IMR-90 (cell line): Measurements from ENCODE around the gene TNFAIP6. TPM values are rescaled to one million over a fixed set of nuclear protein-coding genes. Genes with fewer than 3 reads are reported as not detected.

Experiments
- ATAC-seq: fragments of 200-7000 bp; cut with Tn5 transposase; 2 replicates; pipeline ENCODE4 v1.9.1; 2020; ENCODE audit warnings: low read depth, mild to moderate bottlenecking, moderate library complexity
- BruUV-seq: library from RNA; stranded (reverse); fragments of 400-500 nt; replicated peaks from 2 replicates; lab custom pipeline; 2021; lab: Mats Ljungman, UMichigan
- CTCF ChIA-PET: fragments of 300-600 bp; formaldehyde crosslinking; extraction: SDS; loops from one replicate; lab custom pipeline; 2021; ENCODE audit warnings: antibody characterized with exemption; lab: Yijun Ruan, JAX
- POLR2A ChIA-PET: fragments of 300-600 bp; sonication (Branson Sonifier 250); formaldehyde crosslinking; loops from one replicate; lab custom pipeline; 2022; ENCODE audit warnings: antibody characterized with exemption; ENCODE audit not compliant: unreplicated experiment; lab: Charles Lee
- DNase-seq: peaks from one replicate; pipeline ENCODE4 v3.0.0; 2013
- H2AFZ ChIP-seq: replicated peaks from 2 replicates; pipeline ENCODE3; 2013; ENCODE audit warnings: low read length, mild to moderate bottlenecking; ENCODE audit not compliant: poor library complexity
- H2AK5ac ChIP-seq: 2 replicates; pipeline ENCODE4 v1.6.1; 2013; ENCODE audit warnings: low read depth, low read length, inconsistent platforms
- H2AK9ac ChIP-seq: replicated peaks from 2 replicates; pipeline ENCODE3; 2013; ENCODE audit warnings: mild to moderate bottlenecking, low read depth, low read length, moderate library complexity; ENCODE audit not compliant: poor library complexity
- H2BK120ac ChIP-seq: 2 replicates; pipeline ENCODE4 v1.6.1; 2013; ENCODE audit warnings: low read depth, low read length, inconsistent platforms
- H2BK15ac ChIP-seq: 3 replicates; pipeline ENCODE4 v1.6.1; 2013; ENCODE audit warnings: low read depth, low read length, inconsistent platforms
- H2BK20ac ChIP-seq: 2 replicates; pipeline ENCODE4 v1.6.1; 2013; ENCODE audit warnings: low read depth, mild to moderate bottlenecking, inconsistent platforms, low read length, moderate library complexity
- H2BK5ac ChIP-seq: 2 replicates; pipeline ENCODE4 v1.6.1; 2013; ENCODE audit warnings: mild to moderate bottlenecking, low read depth, low read length, inconsistent platforms; ENCODE audit not compliant: poor library complexity, severe bottlenecking
- H3K14ac ChIP-seq: replicated peaks from 2 replicates; pipeline ENCODE4 v1.6.1; 2013; ENCODE audit warnings: low read depth, low read length, inconsistent platforms
- H3K18ac ChIP-seq: 2 replicates; pipeline ENCODE4 v1.6.1; 2013; ENCODE audit warnings: low read depth, low read length, control low read depth
- H3K23ac ChIP-seq: 2 replicates; pipeline ENCODE4 v1.6.1; 2013; ENCODE audit warnings: low read depth, low read length, inconsistent platforms
- H3K27ac ChIP-seq: 2 replicates; pipeline ENCODE4 v1.5.1; 2013; ENCODE audit warnings: mild to moderate bottlenecking, control low read depth, low read length; ENCODE audit not compliant: insufficient read depth
- H3K27me3 ChIP-seq: 2 replicates; pipeline ENCODE4 v1.6.1; 2013; ENCODE audit warnings: low read length; ENCODE audit not compliant: control insufficient read depth, insufficient read depth
- H3K36me3 ChIP-seq: 2 replicates; pipeline ENCODE4 v1.6.1; 2013; ENCODE audit warnings: low read length, mixed read lengths; ENCODE audit not compliant: control insufficient read depth, insufficient read depth
- H3K4ac ChIP-seq: 2 replicates; pipeline ENCODE4 v1.6.1; 2013; ENCODE audit warnings: low read depth, low read length, inconsistent platforms
- H3K4me1 ChIP-seq: 2 replicates; pipeline ENCODE4 v1.6.1; 2013; ENCODE audit warnings: low read length, mixed read lengths; ENCODE audit not compliant: control insufficient read depth, insufficient read depth
- H3K4me2 ChIP-seq: 2 replicates; pipeline ENCODE4 v1.6.1; 2013; ENCODE audit warnings: low read depth, mild to moderate bottlenecking, control low read depth, low read length, moderate library complexity
- H3K4me3 ChIP-seq: 2 replicates; pipeline ENCODE4 v1.5.1; 2013; ENCODE audit warnings: low read depth, mild to moderate bottlenecking, control low read depth, low read length, moderate library complexity; ENCODE audit not compliant: insufficient read depth
- H3K56ac ChIP-seq: 2 replicates; pipeline ENCODE4 v1.6.1; 2013; ENCODE audit warnings: low read length, inconsistent platforms; ENCODE audit not compliant: insufficient read depth; ENCODE audit errors: extremely low read depth
- H3K79me1 ChIP-seq, 2 experiments: 2 replicates each; pipeline ENCODE4 v1.6.1; 2013; ENCODE audit warnings: low read length in 2 of 2, inconsistent platforms in 1 of 2, low read depth in 1 of 2
- H3K9ac ChIP-seq: 2 replicates; pipeline ENCODE4 v1.6.1; 2013; ENCODE audit warnings: low read depth, low read length, control low read depth
- H3K9me1 ChIP-seq: 2 replicates; pipeline ENCODE4 v1.6.1; 2013; ENCODE audit warnings: low read length, inconsistent platforms; ENCODE audit not compliant: insufficient read depth
- H3K9me3 ChIP-seq: 2 replicates; pipeline ENCODE4 v1.6.1; 2013; ENCODE audit warnings: low read length; ENCODE audit not compliant: control insufficient read depth, insufficient read depth
- H4K20me1 ChIP-seq: 2 replicates; pipeline ENCODE4 v1.6.1; 2013; ENCODE audit warnings: low read length, inconsistent platforms; ENCODE audit not compliant: insufficient read depth
- H4K5ac ChIP-seq: 2 replicates; pipeline ENCODE4 v1.6.1; 2013; ENCODE audit warnings: mild to moderate bottlenecking, low read depth, low read length, control low read depth
- H4K8ac ChIP-seq, 2 experiments: 2 replicates each; pipeline ENCODE4 v1.6.1; 2013; ENCODE audit warnings: low read depth in 2 of 2, low read length in 2 of 2, control low read depth in 1 of 2, inconsistent platforms in 1 of 2
- H4K91ac ChIP-seq: 2 replicates; pipeline ENCODE4 v1.6.1; 2013; ENCODE audit warnings: low read depth, low read length, inconsistent platforms; ENCODE audit not compliant: insufficient read depth
- BHLHE40 ChIP-seq: fragments of 150-350 bp; IDR thresholded peaks from 2 replicates; pipeline ENCODE4 v1.6.1; 2016; ENCODE audit warnings: mild to moderate bottlenecking, low read depth, low read length
- CEBPB ChIP-seq: IDR thresholded peaks from 2 replicates; pipeline ENCODE4 v1.6.1; 2012; ENCODE audit warnings: low read depth, low read length, improper control_type of control experiment
- CHD1 ChIP-seq: IDR thresholded peaks from 2 replicates; pipeline ENCODE4 v1.6.1; 2012; ENCODE audit warnings: low read depth, low read length, improper control_type of control experiment
- FOS ChIP-seq: fragments of 150-350 bp; IDR thresholded peaks from 2 replicates; pipeline ENCODE4 v1.6.1; 2016; ENCODE audit warnings: low read depth, low read length
- MAZ ChIP-seq: IDR thresholded peaks from 2 replicates; pipeline ENCODE4 v1.6.1; 2012; ENCODE audit warnings: low read depth, mild to moderate bottlenecking, low read length, improper control_type of control experiment, moderate library complexity, borderline replicate concordance
- NFE2L2 ChIP-seq: fragments of 150-350 bp; IDR thresholded peaks from 2 replicates; pipeline ENCODE4 v1.6.1; 2016; ENCODE audit warnings: low read depth, mild to moderate bottlenecking, low read length
- POLR2A ChIP-seq: IDR thresholded peaks from 2 replicates; pipeline ENCODE4 v1.6.1; 2012; ENCODE audit warnings: mild to moderate bottlenecking, low read depth, low read length
- RAD21 ChIP-seq: IDR thresholded peaks from 2 replicates; pipeline ENCODE4 v1.6.1; 2012; ENCODE audit warnings: low read length, improper control_type of control experiment
- RCOR1 ChIP-seq: IDR thresholded peaks from 2 replicates; pipeline ENCODE4 v1.6.1; 2012; ENCODE audit warnings: mild to moderate bottlenecking, low read length, improper control_type of control experiment; ENCODE audit not compliant: insufficient replicate concordance
- SMC3 ChIP-seq: fragments of 150-350 bp; IDR thresholded peaks from 2 replicates; pipeline ENCODE4 v1.6.1; 2016; ENCODE audit warnings: low read depth, mild to moderate bottlenecking, antibody characterized with exemption, low read length, moderate library complexity
- USF2 ChIP-seq: fragments of 150-350 bp; IDR thresholded peaks from 2 replicates; pipeline ENCODE4 v1.6.1; 2017; ENCODE audit warnings: mild to moderate bottlenecking, antibody characterized with exemption, low read length, low read depth
- WGBS, 2 experiments: methylation state at CpG; one replicate each; pipeline versions ENCODE4 v1.1.5 to v1.1.7; 2013; ENCODE audit warnings: missing lambda C conversion rate in 2 of 2; ENCODE audit not compliant: insufficient read length in 1 of 2; ENCODE audit errors: extremely low coverage in 2 of 2; 5-methylcytosine and 5-hydroxymethylcytosine counted together
- dilution Hi-C: fragments of 300-500 bp; cut with HindIII; formaldehyde crosslinking; loops from one replicate; pipeline ENCODE4 v1.14.3; 2018; ENCODE audit warnings: low sequenced_read_pairs; ENCODE audit not compliant: unreplicated experiment
- in situ Hi-C: fragments of 300-500 bp; cut with MboI; formaldehyde crosslinking; loops from 3 replicates; pipeline ENCODE4 v1.14.3; 2019; ENCODE audit warnings: low sequenced_read_pairs, inconsistent platforms, mixed read lengths
- intact Hi-C: fragments of 100-400 bp; cut with micrococcal nuclease; formaldehyde crosslinking; loops from 2 replicates; pipeline ENCODE4 v1.10.0; 2022
- polyA plus RNA-seq, 3 experiments: library from polyadenylated mRNA; depleted of rRNA; stranded (reverse); fragments of >200 nt; gene quantifications; 2 replicates each; pipeline ENCODE4 v1.2.3, GENCODE V29; 2012; ENCODE audit warnings: low replicate concordance in 1 of 3
- total RNA-seq: library from RNA; depleted of rRNA; stranded (reverse); fragments of >200 nt; gene quantifications from 2 replicates; pipeline ENCODE4 v1.2.3, GENCODE V29; 2012
- TF ChIP-seq, protein P1 (sequence below): conservative IDR thresholded peaks from 2 replicates; pipeline ENCODE4 v1.5.1; 2012; ENCODE audit warnings: mild to moderate bottlenecking, low read depth, low read length, improper control_type of control experiment

Gene TNFAIP6
- total and polyA plus RNA-seq, 2 of the 4 experiments (the other 2 are of a cell fraction), result 1.8 to 2.9 TPM

DNA sequence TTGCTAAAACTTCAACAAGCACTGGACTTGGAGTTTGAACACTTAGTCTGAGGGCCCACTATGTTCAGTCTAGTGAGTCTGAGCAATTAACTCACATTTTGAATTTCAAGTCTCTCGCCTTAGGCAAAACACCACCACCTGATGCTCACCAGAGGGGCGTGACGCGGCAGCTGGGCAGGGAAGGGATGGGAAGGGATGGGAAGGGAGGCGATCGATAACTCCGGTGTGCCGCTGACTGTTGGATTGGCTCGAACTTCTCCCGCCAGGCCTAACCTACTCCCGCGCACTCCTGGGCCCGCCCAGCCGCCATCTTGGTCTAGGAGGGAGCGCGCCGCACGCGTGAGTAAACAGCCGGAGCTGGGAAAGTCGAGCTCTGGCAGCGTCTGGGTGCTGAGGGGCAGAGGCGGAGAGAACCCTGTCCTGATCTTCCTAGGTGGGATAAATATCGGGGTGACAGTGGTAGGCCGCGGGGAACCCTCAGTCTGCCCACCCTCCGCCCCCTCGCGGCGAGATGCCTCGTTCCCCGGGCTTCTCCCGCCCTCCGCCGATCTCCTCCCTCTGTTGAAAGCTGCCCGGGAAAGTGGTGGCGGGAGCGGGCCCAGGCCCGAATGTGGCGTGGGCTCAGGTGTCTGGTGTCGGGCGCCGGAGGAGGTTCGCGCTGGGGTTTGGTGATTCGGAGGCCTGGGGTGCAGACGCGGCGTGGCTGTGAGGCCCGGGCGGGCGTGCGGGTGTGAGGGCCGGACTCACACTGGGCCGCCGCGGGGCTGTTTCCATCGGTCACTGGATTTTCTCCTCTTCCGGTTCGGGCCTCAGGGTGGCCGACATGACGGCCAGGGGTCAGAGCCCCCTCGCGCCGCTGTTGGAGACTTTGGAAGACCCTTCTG is 52.5 kb downstream of the TNFAIP6 start, which contains the start of gene RIF1:
Gene RIF1, plus strand, starts transcription at position 302 of the 884 bp plus-strand sequence. Its CDS starts 522 bp downstream, at position 824.
- peak within 1 kb of the TSS; percentile 87 for H3K4me3 ChIP-seq
- peak within 1 kb of the TSS; percentile 86 for H4K91ac ChIP-seq
- dilution Hi-C loops (no loop called here), in situ Hi-C loops (loop anchor here (10.0 kb wide), 2 partner anchors 115 to 145 kb away; partner anchors contain the start of gene RBM43), intact Hi-C loops (loop anchor here (1.0 kb wide), 3 partner anchors 53 to 149 kb away; partner anchors contain the start of genes NMI, RBM43 and TNFAIP6)
- 0% methylated on average over 22 of the region's 65 CpGs; no CpG with 5 or more reads in 1 of the 2 experiments for WGBS, 2 experiments
- H3K56ac ChIP-seq, result peak within 1 kb of the TSS; percentile 88
- H3K4me2 ChIP-seq, result peak within 1 kb of the TSS; percentile 91
- no peak within 1 kb of the TSS for H2BK20ac ChIP-seq
- H2AK5ac ChIP-seq, result peak within 1 kb of the TSS; percentile 72
- no TSS peak for BruUV-seq
- H4K8ac ChIP-seq, result peak within 1 kb of the TSS; percentile 46 to 92
- ATAC-seq, result peak; percentile 98
- H2BK15ac ChIP-seq, result peak within 1 kb of the TSS; percentile 43; the same call in 1 of the 3 replicates
- peak within 1 kb of the TSS; percentile 73 for H2BK120ac ChIP-seq
- peak within 1 kb of the TSS; percentile 80 for H2BK5ac ChIP-seq
- no peaks in the 10 kb centered on the region for H3K9me3 ChIP-seq
- peak within 1 kb of the TSS; percentile 91 for H3K14ac ChIP-seq
- H3K9me1 ChIP-seq, result peaks cover 4% of the 10 kb centered on the region; the same call in 1 of the 2 replicates
- peak within 1 kb of the TSS; percentile 88 for H3K9ac ChIP-seq
- peak within 1 kb of the TSS; percentile 98 for H2AK9ac ChIP-seq
- POLR2A ChIA-PET, result interaction anchor here (0.6 to 0.7 kb wide), 2 partner anchors 121 to 149 kb away, joined by 3 to 14 read pairs; no protein-coding TSS in a partner anchor
- CTCF ChIA-PET, result interaction anchor here (0.6 kb wide), 2 partner anchors 18 to 1605 kb away, joined by 6 read pairs; no protein-coding TSS in a partner anchor
- H3K4ac ChIP-seq, result peak within 1 kb of the TSS; percentile 90
- DNase-seq, result peak; percentile 93
- peaks cover 8% of the 10 kb centered on the region for H3K36me3 ChIP-seq
- H2AFZ ChIP-seq, result peak within 1 kb of the TSS; percentile 97
- peaks cover 0 to 22% of the 10 kb centered on the region in 2 experiments for H3K79me1 ChIP-seq
- peaks cover 11% of the 10 kb centered on the region for H4K20me1 ChIP-seq
- peak within 1 kb of the TSS; percentile 91 for H3K23ac ChIP-seq
- H3K4me1 ChIP-seq, result no peaks in the 10 kb centered on the region
- no peaks in the 10 kb centered on the region for H3K27me3 ChIP-seq
- peak within 1 kb of the TSS; percentile 69 for H4K5ac ChIP-seq
- peak within 1 kb of the TSS; percentile 70 for H3K18ac ChIP-seq
- peak within 1 kb of the TSS; percentile 91 for H3K27ac ChIP-seq
- TF ChIP-seq NFE2L2 (no peak), POLR2A (peak; percentile 72; the same call in 1 of the 2 replicates), FOS (no peak), RCOR1 (peak; percentile 10), CHD1 (no peak), MAZ (peak; percentile 85; the same call in 1 of the 2 replicates), CEBPB (no peak), BHLHE40 (peak; percentile 85), SMC3 (peak; percentile 26; the same call in 1 of the 2 replicates), RAD21 (no peak; the same call in 1 of the 2 replicates), USF2 (peak; percentile 25; the same call in 1 of the 2 replicates)
- TF ChIP-seq, protein P1, sequence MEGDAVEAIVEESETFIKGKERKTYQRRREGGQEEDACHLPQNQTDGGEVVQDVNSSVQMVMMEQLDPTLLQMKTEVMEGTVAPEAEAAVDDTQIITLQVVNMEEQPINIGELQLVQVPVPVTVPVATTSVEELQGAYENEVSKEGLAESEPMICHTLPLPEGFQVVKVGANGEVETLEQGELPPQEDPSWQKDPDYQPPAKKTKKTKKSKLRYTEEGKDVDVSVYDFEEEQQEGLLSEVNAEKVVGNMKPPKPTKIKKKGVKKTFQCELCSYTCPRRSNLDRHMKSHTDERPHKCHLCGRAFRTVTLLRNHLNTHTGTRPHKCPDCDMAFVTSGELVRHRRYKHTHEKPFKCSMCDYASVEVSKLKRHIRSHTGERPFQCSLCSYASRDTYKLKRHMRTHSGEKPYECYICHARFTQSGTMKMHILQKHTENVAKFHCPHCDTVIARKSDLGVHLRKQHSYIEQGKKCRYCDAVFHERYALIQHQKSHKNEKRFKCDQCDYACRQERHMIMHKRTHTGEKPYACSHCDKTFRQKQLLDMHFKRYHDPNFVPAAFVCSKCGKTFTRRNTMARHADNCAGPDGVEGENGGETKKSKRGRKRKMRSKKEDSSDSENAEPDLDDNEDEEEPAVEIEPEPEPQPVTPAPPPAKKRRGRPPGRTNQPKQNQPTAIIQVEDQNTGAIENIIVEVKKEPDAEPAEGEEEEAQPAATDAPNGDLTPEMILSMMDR, result peak; percentile 54
